Measurements from ENCODE around the gene CLEC4M.
"Not testable (repeated sequence)": the region's sequence is repeated elsewhere in the genome, so short reads cannot be mapped to it uniquely, and the experiment has no call there.

Gene CLEC4M

DNA sequence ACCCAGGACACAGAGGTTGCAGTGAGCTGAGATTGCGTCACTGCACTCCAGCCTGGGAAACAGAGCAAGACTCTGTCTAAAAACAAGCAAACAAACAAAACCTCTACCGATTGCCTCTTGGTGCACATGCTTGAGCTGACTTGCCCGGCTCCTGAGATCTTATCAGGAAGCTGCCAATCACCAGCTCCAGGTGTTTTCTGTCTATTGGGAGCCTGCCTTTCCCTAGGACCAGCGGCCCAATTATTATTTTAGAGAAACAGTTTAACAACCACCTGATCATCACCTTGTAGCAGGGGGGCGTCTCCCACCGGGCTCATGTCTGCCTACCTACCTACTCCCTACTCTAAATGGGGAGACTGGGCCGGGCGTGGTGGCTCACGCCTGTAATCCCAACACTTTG is 10.8 kb downstream of the CLEC4M start:
- no peak for DNase-seq (ENCODE audit: low read depth in 2 of 2)

DNA sequence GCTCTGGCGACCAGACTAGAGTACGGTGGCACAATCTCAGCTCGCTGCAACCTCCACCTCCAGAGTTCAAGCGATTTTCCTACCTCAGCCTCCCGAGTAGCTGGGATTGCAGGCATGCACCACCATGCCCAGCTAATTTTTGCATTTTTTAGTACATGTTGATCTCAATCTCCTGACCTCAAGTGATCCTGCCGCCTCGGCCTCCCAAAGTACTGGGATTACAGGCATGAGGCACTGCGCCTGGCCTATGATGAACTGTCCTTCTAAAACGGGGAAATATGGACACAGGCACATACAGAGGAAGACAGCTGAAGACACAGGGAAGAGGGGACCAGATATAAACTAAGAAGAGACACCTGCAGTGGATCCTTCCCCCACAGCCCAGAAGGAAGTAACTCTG is 12.7 kb downstream of the CLEC4M start:
- no peak for DNase-seq (ENCODE audit: low read depth in 2 of 2)

DNA sequence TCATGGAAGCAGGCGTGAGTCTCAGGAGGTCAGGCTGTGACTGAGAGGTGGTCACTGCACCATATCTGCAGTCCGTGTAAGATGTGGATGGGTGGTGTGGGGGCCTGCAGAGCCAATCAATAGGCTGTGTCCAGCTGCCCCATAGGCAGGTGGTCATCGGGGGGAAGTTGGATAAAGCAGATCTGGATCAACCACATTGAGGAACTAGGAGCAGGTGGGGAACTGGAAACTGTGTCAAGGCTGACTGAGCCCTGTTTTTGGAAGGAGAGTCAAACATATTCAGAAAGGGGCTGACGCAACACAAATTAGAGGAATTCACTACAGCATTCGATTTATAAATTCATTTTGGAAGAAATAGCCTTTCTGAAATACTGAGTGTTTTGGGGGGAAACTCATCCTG is 15.0 kb downstream of the CLEC4M start:
- DNase-seq (ENCODE audit: low read depth in 2 of 2), result no peak

DNA sequence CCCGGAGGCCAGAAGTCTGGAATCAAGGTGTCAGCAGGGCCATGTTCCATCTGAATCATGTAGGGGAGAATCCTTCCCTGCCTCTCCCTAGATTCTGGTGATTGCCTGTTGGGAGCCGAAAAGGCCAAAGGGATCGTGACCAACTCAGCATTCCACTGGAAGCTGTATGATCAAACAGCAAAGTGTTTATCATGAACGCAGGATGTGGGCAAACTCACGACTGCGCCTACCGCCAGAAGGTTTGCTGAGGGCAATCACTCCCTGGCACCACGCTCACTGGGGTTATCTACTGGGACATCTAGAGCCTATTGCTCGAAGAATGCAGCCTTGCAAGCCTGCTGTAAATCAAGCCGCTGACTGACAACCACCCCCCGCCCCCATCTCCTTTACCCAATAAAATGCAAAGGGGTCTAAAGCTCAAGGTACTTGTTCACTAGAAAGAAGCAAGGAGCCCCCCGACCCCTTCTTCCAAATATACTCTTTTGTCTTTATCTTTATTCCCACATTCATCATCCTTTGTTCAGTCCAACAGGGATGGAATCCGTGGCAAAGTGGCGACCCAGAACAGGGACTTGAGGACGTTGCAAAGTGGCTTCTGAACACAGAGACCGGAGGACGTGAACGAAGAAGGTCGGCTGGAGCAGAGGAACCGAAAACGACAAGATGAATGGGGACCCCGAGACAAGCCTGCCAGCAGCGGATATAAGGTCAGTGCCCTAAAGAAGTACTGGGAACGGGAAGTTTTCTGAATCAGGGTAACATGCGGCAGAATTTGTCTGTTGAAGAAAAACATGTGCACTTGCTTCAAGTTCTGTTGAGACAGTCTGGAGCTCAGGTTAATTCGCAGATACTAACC is 16.8 kb downstream of the CLEC4M start:
- DNase-seq (ENCODE audit: low read depth in 2 of 2), result no peak

DNA sequence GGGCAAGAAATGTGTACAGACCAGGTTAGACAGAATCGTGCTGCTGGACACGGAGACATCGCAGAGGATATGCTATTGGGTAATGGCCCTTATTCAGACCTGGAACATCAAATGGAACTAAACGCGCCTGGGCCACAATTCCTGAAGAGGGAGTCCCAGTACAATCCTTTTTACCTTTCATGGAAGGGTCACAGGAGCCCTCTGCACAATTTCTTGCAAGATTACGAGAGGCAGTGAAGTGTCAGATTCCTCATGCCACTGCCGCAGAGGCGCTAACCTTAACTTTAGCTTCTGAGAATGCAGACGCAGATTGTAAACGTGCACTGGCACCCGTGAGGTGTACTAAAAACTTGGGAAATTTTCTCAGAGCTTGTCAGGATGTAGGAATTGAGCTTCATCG is 18.1 kb downstream of the CLEC4M start:
- DNase-seq (ENCODE audit: low read depth in 2 of 2), result no peak

DNA sequence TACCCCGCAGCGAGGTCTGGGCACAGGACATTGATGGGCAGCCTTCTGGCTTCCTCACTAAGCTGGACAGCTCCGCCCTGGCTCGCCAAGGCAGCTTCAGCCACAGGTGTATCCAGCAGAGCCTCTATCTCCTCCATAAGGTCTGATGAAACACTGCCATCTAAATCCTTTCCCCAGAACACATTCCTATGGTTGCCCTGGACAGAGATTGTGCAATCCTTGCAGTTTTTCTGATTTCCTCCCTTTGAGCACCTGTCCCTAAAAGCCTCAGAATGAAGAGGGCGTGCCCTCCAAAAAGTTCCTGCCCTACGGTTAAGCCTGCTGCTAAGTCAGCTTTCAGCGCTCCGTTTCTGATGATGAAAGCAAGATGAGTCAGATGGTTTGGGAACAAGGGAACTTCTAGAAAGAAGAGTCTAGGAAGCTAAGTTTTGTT is 21.0 kb downstream of the CLEC4M start:
- DNase-seq (ENCODE audit: low read depth in 2 of 2), result no peak

DNA sequence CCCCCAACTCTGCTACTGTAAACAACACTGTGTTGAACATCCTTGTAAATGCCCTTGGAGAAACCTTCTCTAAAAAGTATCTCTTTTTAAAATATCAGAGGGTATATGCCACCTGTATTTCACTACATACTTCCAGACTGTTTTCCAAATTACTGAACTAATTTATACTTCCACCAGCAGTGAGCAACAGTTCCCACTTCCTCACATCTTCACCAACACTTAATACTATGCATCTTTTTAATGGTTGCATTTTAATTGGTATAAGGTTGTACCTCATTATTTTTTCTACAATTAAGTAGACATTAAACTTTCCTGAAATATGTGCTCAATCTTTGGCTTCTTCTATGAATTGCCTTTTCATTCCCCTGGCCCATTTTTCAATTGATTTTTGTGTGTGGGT is 21.8 kb downstream of the CLEC4M start:
- no peak for DNase-seq (ENCODE audit: low read depth in 2 of 2)

DNA sequence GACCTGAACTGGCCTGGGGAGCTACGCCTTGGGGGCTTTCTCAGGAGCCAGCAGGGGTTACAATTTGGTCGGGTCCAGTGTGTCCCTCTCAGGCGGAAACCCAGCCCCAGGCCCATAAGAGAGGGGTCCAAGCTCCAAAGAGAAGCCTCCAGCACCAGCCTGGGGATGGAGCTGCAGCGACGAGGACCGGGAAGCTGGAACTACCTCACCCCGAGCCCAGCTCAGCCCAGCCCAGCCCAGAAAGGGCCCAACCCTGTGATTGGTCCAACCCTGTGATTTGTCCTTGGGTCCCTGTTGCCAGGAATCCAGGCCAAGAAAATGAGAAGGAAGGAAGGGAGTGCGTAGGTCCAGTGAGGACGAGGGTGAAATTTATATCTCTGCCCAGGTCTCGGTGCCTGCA is 24.1 kb downstream of the CLEC4M start:
- DNase-seq (ENCODE audit: low read depth in 2 of 2), result no peak

DNA sequence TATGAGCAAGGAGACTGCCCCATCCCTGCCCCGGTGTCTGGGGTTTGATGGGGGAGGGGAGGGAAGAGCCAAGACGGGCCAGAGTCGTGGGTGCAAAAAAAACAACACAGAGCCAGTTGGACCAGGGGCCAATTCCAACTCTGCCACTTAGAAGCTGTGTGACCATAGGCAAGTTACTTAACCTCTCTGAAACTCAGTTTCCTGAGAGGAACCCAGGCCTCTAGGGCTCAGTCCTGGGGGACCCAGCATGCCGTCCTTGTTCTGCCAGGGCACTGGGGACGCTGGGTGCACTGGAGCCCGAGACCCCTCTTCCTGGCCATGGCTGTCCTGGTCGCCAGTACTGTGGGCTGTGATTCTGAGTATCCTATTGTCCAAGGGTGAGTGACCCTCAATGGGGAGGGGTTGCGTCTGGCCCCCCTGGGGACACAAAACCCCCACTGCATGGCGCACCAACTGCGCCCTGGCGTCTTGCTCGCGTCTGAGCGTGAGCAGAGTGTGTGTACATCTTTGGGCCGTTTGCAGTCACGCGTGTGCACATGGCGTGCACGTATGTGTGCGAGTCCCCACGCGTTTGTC is 24.6 kb downstream of the CLEC4M start:
- DNase-seq (ENCODE audit: low read depth in 2 of 2), result no peak

DNA sequence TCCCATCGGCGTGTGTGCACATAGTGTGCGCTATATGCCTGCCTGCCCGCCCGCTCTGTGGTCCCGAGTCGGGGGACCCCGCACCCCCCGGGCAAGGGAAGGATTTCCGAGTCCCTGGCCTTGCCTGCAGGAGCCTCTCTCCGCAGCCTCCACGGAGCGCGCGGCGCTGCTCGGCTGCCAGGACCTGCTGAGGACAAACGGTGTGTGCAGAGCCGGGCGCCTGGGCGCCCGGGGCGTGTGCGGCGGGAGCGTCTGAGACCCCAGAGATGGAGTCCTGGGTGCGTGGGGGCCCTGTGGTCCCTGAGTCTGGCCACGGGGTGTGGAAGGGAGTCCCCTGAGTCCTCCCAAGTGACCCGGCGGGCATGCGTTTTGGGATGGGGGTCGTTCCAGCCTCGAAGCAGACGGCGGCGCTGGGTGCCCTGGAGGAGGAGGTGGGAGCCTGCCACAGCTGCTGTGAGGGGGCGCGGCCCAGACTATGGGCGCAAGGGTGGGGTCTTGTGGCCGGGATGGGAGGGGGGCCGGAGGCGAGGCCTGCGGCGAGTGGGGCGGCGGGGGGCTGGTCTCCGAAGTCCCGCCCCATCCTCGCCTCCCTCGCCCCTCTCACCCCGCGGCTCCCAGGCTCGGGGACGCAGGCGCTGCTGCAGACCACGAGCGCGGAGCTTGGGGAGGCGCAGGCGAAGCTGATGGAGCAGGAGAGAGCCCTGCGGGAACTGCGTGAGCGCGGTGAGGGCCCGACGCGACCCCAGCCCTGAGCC is 25.3 kb downstream of the CLEC4M start:
- DNase-seq (ENCODE audit: low read depth in 2 of 2), result no peak

DNA sequence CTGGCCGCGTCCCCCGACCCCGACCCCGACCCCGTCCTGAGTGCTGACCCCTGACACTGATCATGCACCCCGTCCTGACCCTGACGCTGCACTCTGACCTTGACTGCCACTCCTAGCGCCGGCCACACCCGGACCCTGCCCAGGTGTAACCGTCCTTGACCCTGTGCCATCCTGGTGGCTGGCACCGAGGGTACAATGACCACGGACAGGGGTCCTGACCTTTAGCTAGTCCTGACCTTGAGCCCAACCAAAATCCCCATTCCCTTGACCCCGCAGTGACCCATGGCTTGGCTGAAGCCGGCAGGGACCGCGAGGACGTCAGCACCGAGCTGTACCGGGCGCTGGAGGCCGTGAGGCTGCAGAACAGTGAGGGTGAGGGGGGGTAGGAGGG is 25.9 kb downstream of the CLEC4M start:
- no peak for DNase-seq (ENCODE audit: low read depth in 2 of 2)

DNA sequence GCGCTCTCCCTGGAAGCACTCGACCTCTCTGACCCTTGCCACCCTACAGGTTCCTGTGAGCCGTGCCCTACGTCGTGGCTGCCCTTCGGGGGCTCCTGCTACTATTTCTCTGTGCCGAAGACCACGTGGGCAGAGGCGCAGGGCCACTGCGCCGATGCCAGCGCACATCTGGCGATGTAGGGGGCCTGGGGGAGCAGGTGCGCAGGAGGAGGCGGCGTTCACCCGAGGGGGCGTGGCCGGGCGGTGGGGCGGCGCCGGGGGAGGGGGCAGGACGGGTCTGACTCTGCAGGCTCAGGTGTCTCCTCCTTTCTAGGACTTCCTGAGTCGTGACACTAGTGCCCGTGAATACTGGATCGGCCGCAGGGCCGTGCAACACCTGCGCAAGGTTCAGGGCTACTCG is 26.4 kb downstream of the CLEC4M start:
- DNase-seq (ENCODE audit: low read depth in 2 of 2), result no peak

DNA sequence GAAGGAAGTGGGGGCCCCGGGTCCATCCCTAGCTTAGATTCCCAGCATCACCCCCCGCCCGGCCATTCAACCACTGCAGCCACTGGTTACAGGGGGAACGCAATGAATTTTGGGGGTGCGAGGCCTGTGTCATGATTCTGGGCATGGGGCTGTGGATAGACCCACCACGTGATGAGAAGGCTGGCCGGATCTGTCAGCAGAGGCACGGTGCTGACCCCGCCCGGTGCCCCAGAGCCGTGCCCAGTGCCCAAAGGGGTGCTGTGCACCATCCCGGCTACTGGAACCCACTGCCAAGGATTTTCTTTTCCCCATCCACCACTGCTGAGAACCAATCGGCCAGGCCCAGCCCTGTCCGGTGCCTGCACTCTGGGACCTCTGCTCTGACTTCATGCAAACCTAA is 27.4 kb downstream of the CLEC4M start:
- DNase-seq (ENCODE audit: low read depth in 2 of 2), result no peak

DNA sequence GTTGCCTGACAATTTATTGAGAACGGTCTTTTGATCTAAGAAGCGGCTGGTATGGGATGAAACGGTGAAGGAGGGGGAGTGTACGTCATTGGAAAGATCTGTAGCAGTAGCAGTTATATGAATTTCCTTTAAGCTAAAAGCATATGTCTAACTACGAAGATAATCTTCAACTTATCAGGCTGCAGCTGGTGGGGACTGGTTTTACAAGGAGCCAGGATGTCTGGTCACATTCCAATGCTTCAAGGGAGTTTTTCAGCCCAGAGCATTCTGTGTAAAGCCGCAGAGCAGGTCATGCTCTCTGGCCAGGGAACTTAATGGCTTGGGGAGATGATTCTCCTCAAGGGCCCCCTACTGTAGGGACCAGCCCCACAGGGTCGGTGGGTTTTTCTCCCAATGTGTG is 29.2 kb downstream of the CLEC4M start:
- DNase-seq (ENCODE audit: low read depth in 2 of 2), result no peak

DNA sequence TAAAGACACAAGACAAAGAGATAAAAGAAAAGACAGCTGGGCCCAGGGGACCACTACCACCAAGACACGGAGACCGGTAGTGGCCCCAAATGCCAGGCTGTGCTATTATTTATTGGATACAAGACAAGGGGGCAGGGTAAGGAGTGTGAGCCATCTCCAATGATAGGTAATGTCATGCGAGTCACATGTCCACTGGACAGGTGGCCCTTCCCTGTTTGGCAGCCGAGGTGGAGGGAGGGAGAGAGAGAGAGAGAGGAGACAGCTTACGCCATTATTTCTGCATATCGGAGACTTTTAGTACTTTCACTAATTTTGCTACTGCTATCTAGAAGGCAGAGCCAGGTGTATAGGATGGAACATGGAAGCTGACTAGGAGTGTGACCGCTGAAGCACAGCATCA is 29.7 kb downstream of the CLEC4M start:
- DNase-seq (ENCODE audit: low read depth in 2 of 2), result not testable (repeated sequence)

DNA sequence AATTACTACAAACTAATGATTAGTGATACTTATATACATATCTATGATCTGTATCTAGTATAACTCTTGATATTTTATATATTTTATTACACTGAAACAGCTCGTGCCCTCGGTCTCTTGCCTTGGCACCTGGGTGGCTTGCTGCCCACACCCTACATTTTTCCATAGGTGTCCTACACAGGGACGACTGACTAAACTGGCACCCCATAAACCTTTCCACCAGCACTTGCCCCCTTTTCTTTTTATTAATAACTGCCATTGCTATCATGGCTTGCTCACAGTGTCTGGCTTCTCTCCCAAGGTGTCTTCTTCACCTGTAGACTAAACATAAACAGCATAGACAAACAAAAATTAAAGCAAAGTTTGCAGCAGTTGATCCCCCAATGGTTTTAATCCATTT is 30.4 kb downstream of the CLEC4M start:
- no peak for DNase-seq (ENCODE audit: low read depth in 2 of 2)

DNA sequence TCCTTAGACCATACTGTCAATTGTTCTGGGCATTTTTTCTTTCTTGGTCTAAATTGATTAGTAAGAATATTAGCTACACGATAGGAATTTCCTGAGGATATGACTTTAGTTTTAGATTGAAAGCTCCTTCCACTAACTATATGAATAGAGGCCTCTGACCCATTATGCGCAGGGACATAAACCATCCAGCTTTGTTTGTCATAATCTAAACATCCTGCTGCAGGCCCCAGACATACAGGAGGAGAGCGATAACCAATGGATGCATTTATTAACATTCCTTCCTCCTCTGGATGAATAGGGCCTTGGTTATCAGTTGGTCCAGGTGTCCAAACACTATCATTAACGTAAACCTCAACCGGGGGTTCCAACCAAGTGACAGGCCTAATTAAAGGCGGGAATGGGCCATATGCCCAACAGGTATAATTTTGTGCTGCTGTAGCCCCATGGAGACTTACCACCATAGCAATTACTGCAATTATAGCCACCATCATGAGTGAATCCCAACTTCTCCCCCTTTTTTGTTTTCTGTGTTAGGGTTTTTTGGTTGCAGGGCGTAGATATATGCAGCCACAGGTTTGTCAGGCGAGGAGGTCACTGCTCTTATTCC is 32.6 kb downstream of the CLEC4M start:
- no peak for DNase-seq (ENCODE audit: low read depth in 2 of 2)

DNA sequence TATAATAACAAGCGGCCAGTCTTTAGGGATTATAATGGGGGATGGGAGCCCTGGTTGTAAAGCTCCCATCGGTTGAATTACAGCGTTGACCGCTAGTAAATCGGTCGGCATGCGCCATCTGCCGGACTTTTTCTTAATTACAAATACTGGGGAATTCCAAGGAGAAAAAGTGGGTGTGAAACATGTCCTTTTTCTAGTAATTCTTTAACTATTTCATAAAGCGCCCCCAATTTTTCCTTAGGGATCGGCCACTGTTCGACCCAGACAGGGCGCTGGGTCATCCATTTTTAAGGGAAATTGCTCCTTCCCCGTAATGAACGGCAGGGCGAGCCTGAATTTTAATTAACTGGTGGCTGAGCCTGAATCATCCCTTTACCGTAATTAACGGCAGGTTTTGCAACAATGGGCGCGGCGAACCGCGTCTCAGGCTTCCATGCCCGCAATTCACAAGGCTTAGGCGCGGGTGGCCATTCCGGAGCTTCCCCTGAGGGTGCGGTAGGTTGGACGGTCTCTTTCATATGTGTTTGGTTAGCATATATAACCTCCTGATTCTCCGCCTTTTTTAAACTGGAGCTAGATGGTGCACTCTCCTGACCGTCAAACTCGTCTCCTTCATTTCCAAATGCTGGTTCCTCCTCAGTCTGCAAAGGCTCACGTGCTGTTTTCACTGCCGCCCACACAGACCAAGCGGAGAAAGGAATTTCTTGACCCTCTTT is 36.8 kb downstream of the CLEC4M start:
- DNase-seq (ENCODE audit: low read depth in 2 of 2), result peak; percentile 49 to 54

DNA sequence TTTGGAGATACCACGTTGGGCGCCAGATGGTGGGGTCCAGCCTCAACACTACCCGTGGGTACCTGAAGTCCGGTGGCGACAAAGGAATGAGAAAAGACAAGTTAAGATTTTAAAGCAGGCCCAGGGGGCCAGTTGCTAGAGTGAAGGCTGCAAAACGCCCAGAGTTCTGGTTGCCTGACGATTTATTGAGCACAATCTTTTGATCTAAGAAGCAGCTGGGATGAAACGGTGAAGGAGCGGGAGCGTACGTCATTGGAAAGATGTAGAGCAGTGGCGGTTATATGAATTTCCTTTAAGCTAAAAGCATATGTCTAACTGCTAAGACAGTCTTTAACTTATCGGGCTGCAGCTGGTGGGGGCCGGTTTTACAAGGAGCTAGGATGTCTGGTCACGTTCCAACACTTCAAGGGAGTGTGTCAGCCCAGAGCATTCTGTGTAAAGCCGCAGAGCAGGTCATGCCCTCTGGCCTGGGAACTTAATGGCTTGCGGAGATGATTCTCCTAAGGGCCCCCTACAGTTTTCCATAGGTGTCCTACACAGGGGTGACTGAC is 38.1 kb downstream of the CLEC4M start:
- no peak for DNase-seq (ENCODE audit: low read depth in 2 of 2)

DNA sequence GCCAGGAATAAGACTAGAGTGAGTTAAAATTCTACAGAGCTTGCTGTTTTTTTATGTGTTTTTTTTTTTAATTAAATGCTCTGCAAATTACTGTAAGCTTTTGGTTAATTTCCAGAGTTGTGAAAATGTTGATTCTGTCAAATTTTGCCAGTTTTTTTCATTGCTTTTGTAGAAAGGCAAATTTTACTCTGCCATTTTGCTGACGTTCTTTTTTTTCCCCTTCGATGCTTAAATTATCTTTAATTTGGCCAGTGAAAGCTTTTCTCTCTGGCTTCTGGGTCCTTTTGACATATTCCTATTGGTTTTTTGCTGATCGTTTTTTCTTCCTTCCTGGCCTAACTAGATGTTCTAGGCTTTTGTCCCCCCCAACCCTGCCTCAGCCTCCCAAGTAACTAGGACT is 43.2 kb downstream of the CLEC4M start:
- DNase-seq (ENCODE audit: low read depth in 2 of 2), result no peak

DNA sequence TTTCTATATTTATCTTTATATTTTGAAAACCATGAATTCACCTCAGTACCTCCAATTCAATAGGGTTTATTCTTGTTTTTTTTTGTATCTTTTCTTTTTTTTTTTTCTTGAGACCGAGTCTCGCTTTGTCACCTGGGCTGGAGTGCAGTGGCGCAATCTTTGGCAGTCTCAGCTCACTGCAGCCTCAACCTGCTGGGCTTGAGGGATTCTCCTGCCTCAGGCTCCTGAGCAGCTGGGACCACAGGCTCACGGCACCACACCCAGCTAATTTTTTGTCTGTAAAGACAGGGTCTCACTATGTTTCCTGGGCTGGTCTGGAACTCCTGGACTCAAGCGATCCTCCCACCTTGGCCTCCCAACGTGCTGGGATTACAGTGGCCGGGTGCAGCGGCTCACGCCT is 43.8 kb downstream of the CLEC4M start:
- no peak for DNase-seq (ENCODE audit: low read depth in 2 of 2)

DNA sequence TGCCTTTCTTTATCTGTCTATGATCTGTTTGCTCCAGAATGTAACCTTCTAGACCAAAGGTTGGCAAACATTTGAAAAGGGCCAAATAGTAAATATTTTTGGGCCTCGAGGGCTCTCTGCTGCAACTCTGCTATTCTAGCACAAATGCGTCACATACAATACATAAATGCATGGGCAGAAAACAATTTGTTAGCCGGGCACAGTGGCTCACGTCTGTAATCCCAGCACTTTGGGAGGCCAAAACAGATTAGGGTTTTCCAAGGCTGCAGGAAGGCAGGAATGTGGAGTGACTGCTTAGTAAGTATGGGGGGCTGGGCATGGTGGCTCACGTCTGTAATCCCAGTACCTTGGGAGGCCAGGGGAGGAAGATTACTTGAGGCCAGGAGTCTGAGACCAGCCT is 45.1 kb downstream of the CLEC4M start:
- no peak for DNase-seq (ENCODE audit: low read depth in 2 of 2)

Data from activated CD4-positive, alpha-beta T cell treated with anti-CD3 and anti-CD28 coated beads for 24 hours (primary cell).